ENCODE measurements around the gene FAM156B.
"Not testable (repeated sequence)": the region's sequence is repeated elsewhere in the genome, so short reads cannot be mapped to it uniquely, and the experiment has no call there.

FAM156B gene

GRCh38 chrX:52948265-52948664 lies 51.1 kb downstream of the FAM156B start:
- H3K9me3 Mint-ChIP-seq; H3K27ac Mint-ChIP-seq; H3K4me3 Mint-ChIP-seq; DNase-seq; H3K27me3 Mint-ChIP-seq (ENCODE audit: low read depth, poor library complexity); H3K36me3 Mint-ChIP-seq (ENCODE audit: low read depth); H3K4me1 Mint-ChIP-seq: not testable (repeated sequence)

- H3K9me3 Mint-ChIP-seq; H3K36me3 Mint-ChIP-seq (ENCODE audit: low read depth); H3K4me3 Mint-ChIP-seq; H3K4me1 Mint-ChIP-seq; DNase-seq; H3K27me3 Mint-ChIP-seq (ENCODE audit: low read depth, poor library complexity); H3K27ac Mint-ChIP-seq: not testable (repeated sequence)
These were observed 52.2 kb downstream of the FAM156B start for GRCh38 chrX:52949325-52949724.

GRCh38 chrX:52949884-52950283 lies 52.8 kb downstream of the FAM156B start:
- H3K4me3 Mint-ChIP-seq; H3K36me3 Mint-ChIP-seq (ENCODE audit: low read depth); H3K27me3 Mint-ChIP-seq (ENCODE audit: low read depth, poor library complexity); H3K27ac Mint-ChIP-seq; H3K4me1 Mint-ChIP-seq; H3K9me3 Mint-ChIP-seq; DNase-seq: not testable (repeated sequence)

Data from nephron progenitor cell (in vitro differentiated cells).